ENCODE data around the gene DMKN.
"Not testable (repeated sequence)": the region's sequence is repeated elsewhere in the genome, so short reads cannot be mapped to it uniquely, and the experiment has no call there.

Gene DMKN

GRCh38 chr19:35483089-35483488 lies 30.4 kb downstream of the DMKN start:
- H3K9me3 Mint-ChIP-seq, result no peaks in the 10 kb centered on the region
- no peak overlapping the region for H3K27ac Mint-ChIP-seq
- no peaks in the 10 kb centered on the region for H3K4me1 Mint-ChIP-seq (ENCODE audit: low read depth)
- no peak overlapping the region for H3K4me3 Mint-ChIP-seq
- H3K36me3 Mint-ChIP-seq (ENCODE audit: low read depth), result no peaks in the 10 kb centered on the region
- peaks cover 10% of the 10 kb centered on the region for H3K27me3 Mint-ChIP-seq (ENCODE audit: low read depth)

DNA sequence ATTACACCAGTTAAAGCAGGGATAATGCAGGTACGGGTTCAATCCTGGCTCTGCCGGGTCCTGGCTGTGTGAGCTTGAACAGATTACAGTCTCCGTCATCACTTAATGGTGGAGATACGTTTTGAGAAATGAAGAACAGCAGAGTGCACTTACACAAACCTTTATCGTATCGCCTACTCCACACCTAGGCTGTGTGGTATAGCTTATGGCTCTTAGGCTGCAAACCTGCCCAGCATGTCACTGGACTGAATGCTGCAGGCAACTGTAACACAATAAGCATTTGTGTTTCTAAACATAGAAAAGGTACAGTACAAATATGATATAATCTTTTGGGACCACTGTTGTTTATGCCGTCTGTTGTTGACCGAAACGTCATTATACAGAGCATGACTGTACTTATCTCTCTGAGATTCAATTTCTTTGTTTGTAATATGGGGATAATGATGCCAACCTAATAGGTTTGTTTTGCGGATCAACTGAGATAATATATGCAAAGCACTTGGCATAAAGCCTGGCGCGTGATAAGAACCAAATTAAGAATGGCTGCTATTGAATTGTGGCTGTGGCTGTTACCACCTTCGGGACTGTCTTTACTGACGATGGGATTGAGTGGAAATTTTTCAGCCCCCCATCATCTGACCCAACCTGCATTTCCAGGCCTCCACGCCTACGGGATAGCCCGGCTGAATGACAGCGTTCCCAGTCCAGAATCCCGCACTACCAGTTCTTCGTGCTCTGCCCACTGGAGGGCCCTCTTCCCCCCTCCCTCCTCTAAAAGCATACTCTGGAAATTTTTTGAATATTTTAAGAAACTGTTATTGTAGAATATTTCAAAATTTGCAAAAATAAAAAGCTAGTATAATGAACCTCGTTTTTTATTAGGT lies 34.4 kb downstream of the DMKN start:
- no peak overlapping the region for H3K27ac Mint-ChIP-seq
- no peak overlapping the region for H3K4me3 Mint-ChIP-seq
- H3K9me3 Mint-ChIP-seq, result no peaks in the 10 kb centered on the region
- no peaks in the 10 kb centered on the region for H3K4me1 Mint-ChIP-seq (ENCODE audit: low read depth)
- peaks cover 12% of the 10 kb centered on the region for H3K27me3 Mint-ChIP-seq (ENCODE audit: low read depth)
- no peaks in the 10 kb centered on the region for H3K36me3 Mint-ChIP-seq (ENCODE audit: low read depth)

- H3K4me3 Mint-ChIP-seq, result no peak overlapping the region
- no peaks in the 10 kb centered on the region for H3K4me1 Mint-ChIP-seq (ENCODE audit: low read depth)
- H3K9me3 Mint-ChIP-seq, result no peaks in the 10 kb centered on the region
- H3K27me3 Mint-ChIP-seq (ENCODE audit: low read depth), result peaks cover 12% of the 10 kb centered on the region
- no peak overlapping the region for H3K27ac Mint-ChIP-seq
- no peaks in the 10 kb centered on the region for H3K36me3 Mint-ChIP-seq (ENCODE audit: low read depth)
These were observed 37.3 kb downstream of the DMKN start for GRCh38 chr19:35476149-35476548.

DNA sequence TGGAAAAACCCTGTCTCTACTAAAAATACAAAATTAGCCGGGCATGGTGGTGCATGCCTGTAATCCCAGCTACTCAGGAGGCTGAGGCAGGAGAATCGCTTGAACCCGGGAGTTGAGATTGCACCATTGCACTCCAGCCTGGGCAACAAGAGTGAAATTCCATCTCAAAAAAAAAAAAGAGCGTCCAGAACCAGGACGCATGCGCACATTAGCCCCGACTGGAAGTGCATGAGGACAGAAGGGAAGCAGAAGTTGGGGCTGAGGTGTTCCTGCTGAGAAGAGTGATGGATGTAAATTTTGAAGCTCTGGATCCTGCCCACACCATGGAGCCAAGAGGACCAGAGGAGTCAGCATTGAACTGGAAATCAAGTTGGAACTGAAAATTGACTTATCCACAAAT lies 38.9 kb downstream of the DMKN start:
- not testable (repeated sequence) for H3K4me1 Mint-ChIP-seq (ENCODE audit: low read depth); H3K27ac Mint-ChIP-seq; H3K4me3 Mint-ChIP-seq; H3K27me3 Mint-ChIP-seq (ENCODE audit: low read depth); H3K9me3 Mint-ChIP-seq; H3K36me3 Mint-ChIP-seq (ENCODE audit: low read depth)

GRCh38 chr19:35474104-35474503 lies 39.3 kb downstream of the DMKN start:
- no peaks in the 10 kb centered on the region for H3K36me3 Mint-ChIP-seq (ENCODE audit: low read depth)
- no peak overlapping the region for H3K4me3 Mint-ChIP-seq
- H3K27ac Mint-ChIP-seq, result no peak overlapping the region
- H3K27me3 Mint-ChIP-seq (ENCODE audit: low read depth), result peaks cover 9% of the 10 kb centered on the region
- H3K9me3 Mint-ChIP-seq, result no peaks in the 10 kb centered on the region
- H3K4me1 Mint-ChIP-seq (ENCODE audit: low read depth), result no peaks in the 10 kb centered on the region

DNA sequence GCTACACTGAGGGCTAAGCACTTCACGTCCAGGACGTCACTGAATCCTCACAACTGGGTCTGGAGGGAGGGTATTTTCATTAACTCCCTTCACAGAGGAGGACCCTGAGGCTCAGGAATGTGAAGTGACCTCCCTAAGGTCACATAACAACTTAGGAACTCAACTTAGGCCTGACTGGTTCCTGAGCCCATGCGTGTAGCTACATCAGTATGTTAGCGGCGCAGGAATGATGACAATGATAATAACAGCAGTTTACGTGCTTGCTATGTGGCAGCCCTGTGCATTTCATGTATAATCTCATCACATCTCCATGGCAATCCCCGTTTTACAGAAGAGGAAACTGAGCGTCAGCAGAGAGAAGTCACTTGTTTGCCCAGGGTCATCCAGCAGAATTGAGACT lies 41.5 kb downstream of the DMKN start:
- no peaks in the 10 kb centered on the region for H3K9me3 Mint-ChIP-seq
- no peaks in the 10 kb centered on the region for H3K36me3 Mint-ChIP-seq (ENCODE audit: low read depth)
- peaks cover 4% of the 10 kb centered on the region for H3K4me1 Mint-ChIP-seq (ENCODE audit: low read depth)
- no peak overlapping the region for H3K27ac Mint-ChIP-seq
- no peak overlapping the region for H3K4me3 Mint-ChIP-seq
- H3K27me3 Mint-ChIP-seq (ENCODE audit: low read depth), result peaks cover 13% of the 10 kb centered on the region

DNA sequence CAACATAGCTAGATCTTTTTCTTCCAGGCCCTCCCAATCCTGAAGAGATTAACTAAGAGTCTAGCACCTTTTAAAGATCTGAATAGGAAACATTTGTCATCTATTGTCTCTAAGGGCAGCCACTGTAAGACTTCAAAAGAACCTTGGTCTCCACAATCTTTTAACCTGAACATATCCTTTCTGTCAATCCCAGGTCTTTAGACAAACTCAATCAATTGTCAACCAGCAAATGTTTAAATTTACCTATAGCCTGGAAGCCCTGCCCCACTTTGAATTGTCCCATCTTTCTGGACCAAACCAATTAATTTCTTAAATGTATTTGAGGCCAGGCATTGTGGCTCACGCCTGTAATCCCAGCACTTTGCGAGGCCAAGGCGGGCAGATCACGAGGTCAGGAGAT lies 42.4 kb downstream of the DMKN start:
- not testable (repeated sequence) for H3K4me1 Mint-ChIP-seq (ENCODE audit: low read depth); H3K4me3 Mint-ChIP-seq; H3K27ac Mint-ChIP-seq; H3K36me3 Mint-ChIP-seq (ENCODE audit: low read depth); H3K9me3 Mint-ChIP-seq
- peaks cover 13% of the 10 kb centered on the region for H3K27me3 Mint-ChIP-seq (ENCODE audit: low read depth)

DNA sequence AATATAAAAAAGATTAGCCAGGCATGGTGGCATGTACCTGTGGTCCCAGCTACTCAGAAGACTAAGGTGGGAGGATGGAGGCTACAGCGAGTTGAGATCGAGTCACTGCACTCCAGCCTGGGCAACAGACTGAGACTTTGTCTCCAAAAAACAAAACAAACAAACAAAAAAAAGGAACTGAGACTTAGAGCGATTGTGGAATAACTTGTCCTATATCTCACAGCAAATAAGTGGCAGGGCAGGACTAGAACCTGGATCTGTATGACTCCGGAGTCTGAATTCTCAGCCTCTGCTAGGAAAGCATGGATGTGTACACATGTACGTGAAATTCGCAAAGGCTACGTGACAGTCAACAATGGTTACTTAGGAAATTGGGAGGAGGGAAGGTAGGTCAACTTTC lies 43.3 kb downstream of the DMKN start:
- Mint-ChIP-seq H3K9me3 (no peaks in the 10 kb centered on the region), H3K27me3 (ENCODE audit: low read depth) (peaks cover 11% of the 10 kb centered on the region), H3K36me3 (ENCODE audit: low read depth) (no peaks in the 10 kb centered on the region), H3K4me3 (no peak overlapping the region), H3K4me1 (ENCODE audit: low read depth) (peaks cover 7% of the 10 kb centered on the region), H3K27ac (no peak overlapping the region)

DNA sequence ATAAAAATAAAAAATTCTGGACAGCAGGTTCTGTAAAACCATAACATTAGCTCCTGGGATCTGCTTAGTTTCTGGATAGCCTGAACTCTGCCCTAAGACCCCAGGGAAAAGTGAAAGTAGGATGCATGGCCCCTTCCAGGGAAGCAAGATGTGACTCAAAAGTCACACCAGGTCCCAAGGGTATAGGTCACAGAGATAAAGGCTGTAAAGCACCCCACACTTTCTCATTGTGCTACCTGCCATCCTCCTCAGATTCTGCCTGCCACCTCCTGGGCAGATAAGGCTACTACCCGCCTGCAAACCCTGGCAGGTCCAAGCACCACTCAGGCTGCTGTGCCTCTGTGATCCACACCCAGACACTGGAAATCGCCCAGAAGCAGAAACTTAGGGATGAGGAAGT lies 44.8 kb downstream of the DMKN start:
- H3K27me3 Mint-ChIP-seq (ENCODE audit: low read depth), result peaks cover 13% of the 10 kb centered on the region

GRCh38 chr19:35466259-35466658 lies 47.2 kb downstream of the DMKN start:
- no peak overlapping the region for H3K4me3 Mint-ChIP-seq
- no peaks in the 10 kb centered on the region for H3K36me3 Mint-ChIP-seq (ENCODE audit: low read depth)
- H3K27me3 Mint-ChIP-seq (ENCODE audit: low read depth), result peaks cover 13% of the 10 kb centered on the region
- H3K4me1 Mint-ChIP-seq (ENCODE audit: low read depth), result peaks cover 22% of the 10 kb centered on the region
- no peak overlapping the region for H3K27ac Mint-ChIP-seq
- H3K9me3 Mint-ChIP-seq, result no peaks in the 10 kb centered on the region

More for the DNA sequence above, 44.8 kb downstream of the DMKN start:
- Mint-ChIP-seq H3K9me3 (no peaks in the 10 kb centered on the region), H3K36me3 (ENCODE audit: low read depth) (no peaks in the 10 kb centered on the region), H3K4me3 (no peak overlapping the region), H3K27ac (no peak overlapping the region), H3K4me1 (ENCODE audit: low read depth) (peaks cover 9% of the 10 kb centered on the region)

DNA sequence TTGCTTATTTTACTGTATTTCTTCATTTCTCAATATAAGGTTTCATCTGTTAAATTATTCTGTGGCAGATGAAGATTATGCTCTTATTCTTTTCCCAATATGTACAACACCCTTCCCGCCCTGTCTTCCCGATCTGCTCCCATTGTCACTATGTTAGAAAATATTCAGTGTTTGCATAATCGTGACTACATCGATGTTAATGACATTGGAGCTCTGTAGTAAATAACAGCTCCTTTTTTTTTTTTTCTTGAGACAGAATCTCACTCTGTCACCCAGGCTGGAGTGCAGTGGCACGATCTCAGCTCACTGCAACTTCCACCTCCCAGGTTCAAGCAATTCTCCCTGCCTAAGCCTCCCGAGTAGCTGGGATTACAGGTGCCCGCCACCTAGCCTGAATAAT lies 50.5 kb downstream of the DMKN start:
- H3K27ac Mint-ChIP-seq, result peak overlapping the region; percentile 90
- H3K36me3 Mint-ChIP-seq (ENCODE audit: low read depth); H3K9me3 Mint-ChIP-seq: not testable (repeated sequence)
- peaks cover 31% of the 10 kb centered on the region for H3K4me1 Mint-ChIP-seq (ENCODE audit: low read depth)
- peak overlapping the region; percentile 78 for H3K4me3 Mint-ChIP-seq
- peaks cover 17% of the 10 kb centered on the region for H3K27me3 Mint-ChIP-seq (ENCODE audit: low read depth)

GRCh38 chr19:35462476-35462953 lies 50.9 kb downstream of the DMKN start:
- Mint-ChIP-seq H3K4me1 (ENCODE audit: low read depth) (peaks cover 27% of the 10 kb centered on the region), H3K27me3 (ENCODE audit: low read depth) (peaks cover 21% of the 10 kb centered on the region), H3K36me3 (ENCODE audit: low read depth) (no peaks in the 10 kb centered on the region), H3K9me3 (no peaks in the 10 kb centered on the region), H3K4me3 (peak overlapping the region; percentile 78), H3K27ac (peak overlapping the region; percentile 90)

GRCh38 chr19:35461788-35462187 lies 51.7 kb downstream of the DMKN start:
- Mint-ChIP-seq H3K27me3 (ENCODE audit: low read depth) (peaks cover 18% of the 10 kb centered on the region), H3K4me1 (ENCODE audit: low read depth) (peaks cover 31% of the 10 kb centered on the region)
- H3K36me3 Mint-ChIP-seq (ENCODE audit: low read depth); H3K27ac Mint-ChIP-seq; H3K9me3 Mint-ChIP-seq; H3K4me3 Mint-ChIP-seq: not testable (repeated sequence)

- peaks cover 18% of the 10 kb centered on the region for H3K27me3 Mint-ChIP-seq (ENCODE audit: low read depth)
- H3K4me1 Mint-ChIP-seq (ENCODE audit: low read depth), result peaks cover 31% of the 10 kb centered on the region
- H3K36me3 Mint-ChIP-seq (ENCODE audit: low read depth), result no peaks in the 10 kb centered on the region
- H3K27ac Mint-ChIP-seq, result no peak overlapping the region
- H3K4me3 Mint-ChIP-seq, result no peak overlapping the region
- H3K9me3 Mint-ChIP-seq, result no peaks in the 10 kb centered on the region
These were observed 52.4 kb downstream of the DMKN start for GRCh38 chr19:35461060-35461459.

- Mint-ChIP-seq H3K36me3 (ENCODE audit: low read depth) (peaks cover 3% of the 10 kb centered on the region), H3K4me1 (ENCODE audit: low read depth) (peaks cover 35% of the 10 kb centered on the region), H3K27me3 (ENCODE audit: low read depth) (peaks cover 18% of the 10 kb centered on the region), H3K9me3 (no peaks in the 10 kb centered on the region), H3K27ac (no peak overlapping the region), H3K4me3 (no peak overlapping the region)
These were observed 52.8 kb downstream of the DMKN start for GRCh38 chr19:35460608-35461007.
